ENCODE results near the gene DRD5.

The DRD5 gene

GRCh38 chr4:9808077-9808476 is 26.6 kb downstream of the DRD5 start:
- no peak for DNase-seq (ENCODE audit: low read depth)
- TF ChIP-seq CTCF (IDR thresholded peaks at IDR 0.05; ENCODE audit: low read depth, low read length) (no peak), MAX (IDR thresholded peaks at IDR 0.05; ENCODE audit: low read depth, low read length) (no peak), MYC (IDR thresholded peaks at IDR 0.05; ENCODE audit: low read depth, low read length) (no peak), POLR2A (IDR thresholded peaks at IDR 0.05; ENCODE audit: extremely low read depth, insufficient read length) (no peak)
- no peak overlapping the region for H3K4me3 ChIP-seq (ENCODE audit: low read depth, low read length)

GRCh38 chr4:9811806-9812205 is 30.4 kb downstream of the DRD5 start:
- peak; percentile 15 for DNase-seq (ENCODE audit: low read depth)
- TF ChIP-seq POLR2A (IDR thresholded peaks at IDR 0.05; ENCODE audit: extremely low read depth, insufficient read length) = no peak
- TF ChIP-seq MYC (IDR thresholded peaks at IDR 0.05; ENCODE audit: low read depth, low read length) = no peak
- TF ChIP-seq MAX (IDR thresholded peaks at IDR 0.05; ENCODE audit: low read depth, low read length) = no peak
- no peak for TF ChIP-seq CTCF (IDR thresholded peaks at IDR 0.05; ENCODE audit: low read depth, low read length)

GRCh38 chr4:9812501-9813340 is 31.3 kb downstream of the DRD5 start:
- DNase-seq (ENCODE audit: low read depth) = peak; percentile 30
- no peak for TF ChIP-seq POLR2A (IDR thresholded peaks at IDR 0.05; ENCODE audit: extremely low read depth, insufficient read length)
- no peak for TF ChIP-seq MAX (IDR thresholded peaks at IDR 0.05; ENCODE audit: low read depth, low read length)
- TF ChIP-seq MYC (IDR thresholded peaks at IDR 0.05; ENCODE audit: low read depth, low read length) = no peak
- no peak for TF ChIP-seq CTCF (IDR thresholded peaks at IDR 0.05; ENCODE audit: low read depth, low read length)
- H3K4me3 ChIP-seq (ENCODE audit: low read depth, low read length) = no peak overlapping the region

More at GRCh38 chr4:9811806-9812205, 30.4 kb downstream of the DRD5 start:
- no peak overlapping the region for H3K4me3 ChIP-seq (ENCODE audit: low read depth, low read length)

GRCh38 chr4:9816285-9816684 is 34.9 kb downstream of the DRD5 start:
- TF ChIP-seq POLR2A (IDR thresholded peaks at IDR 0.05; ENCODE audit: extremely low read depth, insufficient read length) = no peak
- no peak for TF ChIP-seq MYC (IDR thresholded peaks at IDR 0.05; ENCODE audit: low read depth, low read length)
- TF ChIP-seq MAX (IDR thresholded peaks at IDR 0.05; ENCODE audit: low read depth, low read length) = no peak
- TF ChIP-seq CTCF (IDR thresholded peaks at IDR 0.05; ENCODE audit: low read depth, low read length) = no peak
- DNase-seq (ENCODE audit: low read depth) = no peak

GRCh38 chr4:9820343-9820742 is 38.9 kb downstream of the DRD5 start:
- H3K4me3 ChIP-seq (ENCODE audit: low read depth, low read length) = no peak overlapping the region
- DNase-seq (ENCODE audit: low read depth) = no peak
- TF ChIP-seq MAX (IDR thresholded peaks at IDR 0.05; ENCODE audit: low read depth, low read length) (no peak), CTCF (IDR thresholded peaks at IDR 0.05; ENCODE audit: low read depth, low read length) (no peak), POLR2A (IDR thresholded peaks at IDR 0.05; ENCODE audit: extremely low read depth, insufficient read length) (no peak), MYC (IDR thresholded peaks at IDR 0.05; ENCODE audit: low read depth, low read length) (no peak)

More at GRCh38 chr4:9816285-9816684, 34.9 kb downstream of the DRD5 start:
- no peak overlapping the region for H3K4me3 ChIP-seq (ENCODE audit: low read depth, low read length)
